ENCODE results near the gene EIF4G3. TPM values are rescaled to one million over a fixed set of nuclear protein-coding genes. Genes with fewer than 3 reads are reported as not detected.
"Not testable (repeated sequence)": the region's sequence is repeated elsewhere in the genome, so short reads cannot be mapped to it uniquely, and the experiment has no call there.

EIF4G3 gene
- total RNA-seq, 1 experiment from 2014 or later: 87.6 TPM

- no TSS peak for BruUV-seq (replicated peaks)
- POLR2A ChIA-PET: interaction anchor here (0.7 kb wide), 1 partner anchor 11 kb away, joined by 3 read pairs; no protein-coding TSS in a partner anchor
- CTCF ChIA-PET: no interaction called here
- intact Hi-C loops (cut with micrococcal nuclease): no loop called here
- H3K4me3 Mint-ChIP-seq (ENCODE audit: unreplicated experiment): no peak overlapping the region
- H3K4me1 Mint-ChIP-seq (ENCODE audit: insufficient read depth, unreplicated experiment): no peaks in the 10 kb centered on the region
- no peak for DNase-seq (ENCODE audit: unreplicated experiment)
- H3K27me3 Mint-ChIP-seq (ENCODE audit: insufficient read depth, unreplicated experiment): no peaks in the 10 kb centered on the region
- peaks cover 26% of the 10 kb centered on the region for H3K36me3 Mint-ChIP-seq (ENCODE audit: insufficient read depth, unreplicated experiment)
- H3K27ac Mint-ChIP-seq (ENCODE audit: low read depth, unreplicated experiment): no peak overlapping the region
- no peaks in the 10 kb centered on the region for H3K9me3 Mint-ChIP-seq (ENCODE audit: unreplicated experiment)
- TF ChIP-seq CTCF (IDR thresholded peaks at IDR 0.05; ENCODE audit: unreplicated experiment): no peak
Measured at GRCh38 chr1:20921285-20921684, 255.4 kb downstream of the EIF4G3 start.

- Mint-ChIP-seq H3K4me3 (ENCODE audit: unreplicated experiment) (no peak overlapping the region), H3K4me1 (ENCODE audit: insufficient read depth, unreplicated experiment) (no peaks in the 10 kb centered on the region), H3K9me3 (ENCODE audit: unreplicated experiment) (no peaks in the 10 kb centered on the region), H3K36me3 (ENCODE audit: insufficient read depth, unreplicated experiment) (peaks cover 14% of the 10 kb centered on the region), H3K27me3 (ENCODE audit: insufficient read depth, unreplicated experiment) (no peaks in the 10 kb centered on the region), H3K27ac (ENCODE audit: low read depth, unreplicated experiment) (no peak overlapping the region)
- no peak for DNase-seq (ENCODE audit: unreplicated experiment)
- CTCF ChIA-PET: no interaction called here
- TF ChIP-seq CTCF (IDR thresholded peaks at IDR 0.05; ENCODE audit: unreplicated experiment): no peak
- POLR2A ChIA-PET: interaction anchor here (1.0 kb wide), 1 partner anchor 13 kb away, joined by 3 read pairs; no protein-coding TSS in a partner anchor
- no TSS peak for BruUV-seq (replicated peaks)
- intact Hi-C loops (cut with micrococcal nuclease): no loop called here
Measured at GRCh38 chr1:20913242-20913641, 263.5 kb downstream of the EIF4G3 start.

GRCh38 chr1:20907526-20907925, 269.2 kb downstream of the EIF4G3 start:
- DNase-seq (ENCODE audit: unreplicated experiment); H3K4me3 Mint-ChIP-seq (ENCODE audit: unreplicated experiment); CTCF ChIA-PET; POLR2A ChIA-PET; H3K4me1 Mint-ChIP-seq (ENCODE audit: insufficient read depth, unreplicated experiment); intact Hi-C loops (cut with micrococcal nuclease); BruUV-seq (replicated peaks); H3K27ac Mint-ChIP-seq (ENCODE audit: low read depth, unreplicated experiment); H3K27me3 Mint-ChIP-seq (ENCODE audit: insufficient read depth, unreplicated experiment); H3K9me3 Mint-ChIP-seq (ENCODE audit: unreplicated experiment): not testable (repeated sequence)
- H3K36me3 Mint-ChIP-seq (ENCODE audit: insufficient read depth, unreplicated experiment): peaks cover 18% of the 10 kb centered on the region

GRCh38 chr1:20903437-20903836, 273.3 kb downstream of the EIF4G3 start:
- no peak for DNase-seq (ENCODE audit: unreplicated experiment)
- BruUV-seq (replicated peaks): no TSS peak
- intact Hi-C loops (cut with micrococcal nuclease): no loop called here
- no peak for TF ChIP-seq CTCF (IDR thresholded peaks at IDR 0.05; ENCODE audit: unreplicated experiment)
- Mint-ChIP-seq H3K4me3 (ENCODE audit: unreplicated experiment) (no peak overlapping the region), H3K27ac (ENCODE audit: low read depth, unreplicated experiment) (no peak overlapping the region), H3K27me3 (ENCODE audit: insufficient read depth, unreplicated experiment) (no peaks in the 10 kb centered on the region), H3K4me1 (ENCODE audit: insufficient read depth, unreplicated experiment) (no peaks in the 10 kb centered on the region), H3K9me3 (ENCODE audit: unreplicated experiment) (no peaks in the 10 kb centered on the region), H3K36me3 (ENCODE audit: insufficient read depth, unreplicated experiment) (peaks cover 31% of the 10 kb centered on the region)
- POLR2A ChIA-PET: interaction anchor here (0.6 to 1.0 kb wide), 4 partner anchors 118 to 1036 kb away, joined by 3 read pairs; no protein-coding TSS in a partner anchor
- CTCF ChIA-PET: interaction anchor here (0.5 to 0.6 kb wide), 2 partner anchors 65 to 465 kb away, joined by 3 to 4 read pairs; no protein-coding TSS in a partner anchor

- ChIA-PET POLR2A (interaction anchor here (0.7 to 1.2 kb wide), 3 partner anchors 10 to 13 kb away, joined by 3 to 4 read pairs (median 3); no protein-coding TSS in a partner anchor), CTCF (no interaction called here)
- H3K4me1 Mint-ChIP-seq (ENCODE audit: insufficient read depth, unreplicated experiment): peaks cover 6% of the 10 kb centered on the region
- no peaks in the 10 kb centered on the region for H3K9me3 Mint-ChIP-seq (ENCODE audit: unreplicated experiment)
- BruUV-seq (replicated peaks): no TSS peak
- no peak for DNase-seq (ENCODE audit: unreplicated experiment)
- H3K36me3 Mint-ChIP-seq (ENCODE audit: insufficient read depth, unreplicated experiment): peaks cover 30% of the 10 kb centered on the region
- intact Hi-C loops (cut with micrococcal nuclease): no loop called here
- H3K4me3 Mint-ChIP-seq (ENCODE audit: unreplicated experiment): no peak overlapping the region
- TF ChIP-seq CTCF (IDR thresholded peaks at IDR 0.05; ENCODE audit: unreplicated experiment): no peak
- peak overlapping the region; percentile 33 for H3K27ac Mint-ChIP-seq (ENCODE audit: low read depth, unreplicated experiment)
- H3K27me3 Mint-ChIP-seq (ENCODE audit: insufficient read depth, unreplicated experiment): no peaks in the 10 kb centered on the region
Measured at GRCh38 chr1:20900056-20900455, 276.6 kb downstream of the EIF4G3 start.

Data from MCF 10A (cell line).